B cell (primary cell): ENCODE measurements around the gene GSS. TPM values are rescaled to one million over a fixed set of nuclear protein-coding genes. Genes with fewer than 3 reads are reported as not detected.

Experiments
- ATAC-seq: fragments of 200-7000 bp; cut with Tn5 transposase; one replicate; pipeline ENCODE4 v1.10.0; 2021; ENCODE audit warnings: low read depth, mild to moderate bottlenecking, moderate number of reproducible peaks, moderate library complexity
- CTCF ChIA-PET: fragments of 350-600 bp; sonication (Branson Sonifier 250); formaldehyde crosslinking; loops from one replicate; lab custom pipeline; 2021; ENCODE audit warnings: antibody characterized with exemption, inconsistent platforms; lab: Charles Lee
- POLR2A ChIA-PET: fragments of 350-600 bp; sonication (Branson Sonifier 250); formaldehyde crosslinking; loops from one replicate; lab custom pipeline; 2021; ENCODE audit warnings: antibody characterized with exemption; lab: Charles Lee
- DNase-seq: peaks from one replicate; pipeline ENCODE4 v3.0.0; 2013
- H2AFZ ChIP-seq: 2 replicates; pipeline ENCODE4 v1.6.1; 2012; ENCODE audit warnings: mild to moderate bottlenecking, low read depth, low read length; ENCODE audit not compliant: insufficient read depth, poor library complexity, severe bottlenecking
- H3K27ac ChIP-seq, 2 donors: 1 replicate in 1 of 2; 2 replicates in 1 of 2; pipeline ENCODE4 v1.5.1; 2012 to 2013; ENCODE audit warnings: low read length in 2 of 2, mild to moderate bottlenecking in 2 of 2, moderate library complexity in 1 of 2
- H3K27me3 ChIP-seq, 4 experiments: fragments of 200-600 bp in 1 of 4; sonication (generic) in 1 of 4; replicated peaks in 1 of 4; 1 replicate in 2 of 4; 2 replicates in 2 of 4; pipeline versions ENCODE4 v1.6.1 to v1.7.0; 2013 to 2016; ENCODE audit warnings: low read length in 3 of 4, mild to moderate bottlenecking in 2 of 4, mixed read lengths in 1 of 4, moderate library complexity in 1 of 4; ENCODE audit not compliant: insufficient read depth in 4 of 4, control insufficient read depth in 3 of 4; ENCODE audit errors: control extremely low read depth in 1 of 4
- H3K36me3 ChIP-seq, 2 experiments: replicated peaks in 1 of 2; 1 replicate in 1 of 2; 2 replicates in 1 of 2; pipeline versions ENCODE4 v1.6.1 to v1.7.1; 2013; ENCODE audit warnings: low read length in 1 of 2; ENCODE audit not compliant: insufficient read depth in 2 of 2, control insufficient read depth in 1 of 2; ENCODE audit errors: control extremely low read depth in 1 of 2, extremely low read depth in 1 of 2
- H3K4me1 ChIP-seq, 2 donors: fragments of 200-600 bp in 1 of 2; sonication (generic) in 1 of 2; 1 replicate in 1 of 2; 2 replicates in 1 of 2; pipeline versions ENCODE4 v1.5.1 to v1.6.1; 2013 to 2017; ENCODE audit warnings: low read length in 2 of 2; ENCODE audit not compliant: control insufficient read depth in 2 of 2, insufficient read depth in 2 of 2
- H3K4me2 ChIP-seq: replicated peaks from 2 replicates; pipeline ENCODE3; 2012; ENCODE audit warnings: mild to moderate bottlenecking, low read depth, low read length; ENCODE audit not compliant: poor library complexity, severe bottlenecking
- H3K4me3 ChIP-seq, 5 experiments: fragments of 200-600 bp in 1 of 5; sonication (generic) in 1 of 5; 1 replicate in 3 of 5; 2 replicates in 2 of 5; pipeline versions ENCODE4 v1.5.1 to v1.7.0; 2011 to 2016; ENCODE audit warnings: low read length in 4 of 5, mild to moderate bottlenecking in 4 of 5, low read depth in 2 of 5, control low read depth in 1 of 5, moderate library complexity in 1 of 5; ENCODE audit not compliant: insufficient read depth in 1 of 5; ENCODE audit errors: control extremely low read depth in 1 of 5, extremely low read depth in 1 of 5
- H3K79me2 ChIP-seq: fragments of 200-600 bp; sonication (generic); one replicate; pipeline ENCODE4 v1.6.0; 2016; ENCODE audit warnings: low read length; ENCODE audit not compliant: control insufficient read depth, insufficient read depth
- H3K9ac ChIP-seq: fragments of 200-600 bp; sonication (generic); 2 replicates; pipeline ENCODE4 v1.6.1; 2017; ENCODE audit warnings: mild to moderate bottlenecking, low read length, moderate library complexity
- H3K9me3 ChIP-seq, 3 donors: one replicate each; pipeline versions ENCODE4 v1.6.1 to v1.7.1; 2013; ENCODE audit warnings: low read length in 2 of 3; ENCODE audit not compliant: control insufficient read depth in 2 of 3, insufficient read depth in 1 of 3; ENCODE audit errors: control extremely low read depth in 1 of 3
- H4K20me1 ChIP-seq: 2 replicates; pipeline ENCODE4 v1.6.0; 2012; ENCODE audit warnings: mild to moderate bottlenecking, low read length; ENCODE audit not compliant: insufficient read depth, control insufficient read depth, poor library complexity, severe bottlenecking
- H3K27ac Mint-ChIP-seq: one replicate; pipeline ENCODE4 v1.8.0; 2021; ENCODE audit warnings: mixed read lengths
- H3K27me3 Mint-ChIP-seq: one replicate; pipeline ENCODE4 v1.8.0; 2021; ENCODE audit warnings: mixed read lengths
- H3K4me1 Mint-ChIP-seq: one replicate; pipeline ENCODE4 v1.8.0; 2021; ENCODE audit warnings: mixed read lengths
- H3K4me3 Mint-ChIP-seq: one replicate; pipeline ENCODE4 v1.8.0; 2021; ENCODE audit warnings: mixed read lengths
- H3K9me3 Mint-ChIP-seq: one replicate; pipeline ENCODE4 v1.8.0; 2022; ENCODE audit warnings: mixed read lengths; ENCODE audit not compliant: insufficient read depth
- EZH2 ChIP-seq: IDR thresholded peaks from 2 replicates; pipeline ENCODE4 v1.6.1; 2012; ENCODE audit warnings: borderline replicate concordance, low read depth, mild to moderate bottlenecking, moderate library complexity, low read length; ENCODE audit not compliant: insufficient read depth, poor library complexity, severe bottlenecking
- WGBS: methylation state at CpG from one replicate; pipeline ENCODE4 v1.1.5; 2013; ENCODE audit warnings: missing lambda C conversion rate; ENCODE audit not compliant: insufficient coverage; 5-methylcytosine and 5-hydroxymethylcytosine counted together
- intact Hi-C: fragments of 100-400 bp; cut with micrococcal nuclease; formaldehyde crosslinking; loops from one replicate; pipeline ENCODE4 v1.10.0; 2022
- polyA plus RNA-seq: library from polyadenylated mRNA; depleted of rRNA; stranded (reverse); fragments of >200 nt; gene quantifications from 2 replicates; pipeline ENCODE4 v1.2.3, GENCODE V29; 2012
- total RNA-seq, 2 donors: library from RNA; stranded (reverse); fragments of 120-200 nt in 1 of 2; gene quantifications; 1 replicate in 1 of 2; 2 replicates in 1 of 2; pipeline versions ENCODE4 v1.2.3 to v1.2.4, GENCODE V29; 2013 to 2022
- TF ChIP-seq, protein P1 (sequence below): fragments of 200-600 bp; IDR thresholded peaks from one replicate; pipeline ENCODE4 v1.8.0; 2022; ENCODE audit warnings: antibody characterized with exemption, mild to moderate bottlenecking

Gene GSS
- total and polyA plus RNA-seq, 2 donors (not counting 1 experiment from before 2014, with no cell fraction given): 22.5 to 28.6 TPM

DNA sequence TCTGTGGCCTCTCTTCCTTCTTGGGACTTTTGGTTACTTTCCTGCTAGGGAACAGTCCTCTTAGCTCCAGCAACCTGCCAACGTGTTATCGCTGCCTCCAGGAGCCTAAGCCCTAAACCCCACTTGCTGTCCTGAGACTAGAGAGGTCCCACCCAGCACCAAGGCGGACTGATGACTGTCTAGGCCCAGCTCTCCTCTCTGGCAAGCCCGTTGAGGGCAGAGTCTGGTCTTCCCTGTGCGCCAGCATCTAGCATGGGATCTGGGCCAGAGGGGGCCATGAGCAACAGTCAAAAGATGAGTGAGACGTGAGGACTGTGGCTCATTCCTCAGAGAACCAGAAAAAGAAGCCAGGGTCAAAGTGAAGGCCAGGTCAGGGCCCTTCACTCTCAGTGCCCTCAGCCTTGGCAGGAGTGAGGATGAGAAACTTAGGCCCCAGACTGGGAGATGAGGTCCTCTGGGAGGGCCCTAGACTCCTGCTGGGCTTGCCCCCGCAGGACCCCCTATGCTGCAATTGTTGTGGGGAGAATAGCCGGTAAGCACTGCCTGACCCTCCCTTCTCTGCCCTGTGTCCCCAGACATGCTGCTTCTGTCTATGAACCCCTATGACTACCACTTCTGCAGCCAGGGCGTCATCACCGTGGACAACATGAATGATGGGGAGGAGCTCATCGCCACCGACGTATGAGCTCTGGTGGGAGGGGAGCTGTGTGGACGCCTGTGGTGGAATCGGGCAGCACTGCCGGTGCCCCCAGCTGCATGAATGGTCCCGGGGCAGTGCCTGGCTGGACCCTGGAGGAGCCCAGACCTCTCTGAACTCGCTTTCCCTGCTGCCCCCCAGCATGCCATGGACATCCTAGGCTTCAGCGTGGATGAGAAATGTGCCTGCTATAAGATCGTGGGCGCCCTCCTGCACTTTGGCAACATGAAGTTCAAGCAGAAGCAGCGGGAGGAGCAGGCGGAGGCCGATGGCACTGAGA, 31.0 kb upstream of the GSS start:
- H3K9me3 Mint-ChIP-seq: no peaks in the 10 kb centered on the region
- H3K4me2 ChIP-seq: no peak overlapping the region
- H3K9ac ChIP-seq: no peak overlapping the region
- no peak overlapping the region for H2AFZ ChIP-seq
- POLR2A ChIA-PET: no interaction called here
- no peaks in the 10 kb centered on the region for H3K36me3 ChIP-seq
- no peaks in the 10 kb centered on the region for H3K4me1 ChIP-seq
- TF ChIP-seq EZH2: no peak
- TF ChIP-seq, protein P1, sequence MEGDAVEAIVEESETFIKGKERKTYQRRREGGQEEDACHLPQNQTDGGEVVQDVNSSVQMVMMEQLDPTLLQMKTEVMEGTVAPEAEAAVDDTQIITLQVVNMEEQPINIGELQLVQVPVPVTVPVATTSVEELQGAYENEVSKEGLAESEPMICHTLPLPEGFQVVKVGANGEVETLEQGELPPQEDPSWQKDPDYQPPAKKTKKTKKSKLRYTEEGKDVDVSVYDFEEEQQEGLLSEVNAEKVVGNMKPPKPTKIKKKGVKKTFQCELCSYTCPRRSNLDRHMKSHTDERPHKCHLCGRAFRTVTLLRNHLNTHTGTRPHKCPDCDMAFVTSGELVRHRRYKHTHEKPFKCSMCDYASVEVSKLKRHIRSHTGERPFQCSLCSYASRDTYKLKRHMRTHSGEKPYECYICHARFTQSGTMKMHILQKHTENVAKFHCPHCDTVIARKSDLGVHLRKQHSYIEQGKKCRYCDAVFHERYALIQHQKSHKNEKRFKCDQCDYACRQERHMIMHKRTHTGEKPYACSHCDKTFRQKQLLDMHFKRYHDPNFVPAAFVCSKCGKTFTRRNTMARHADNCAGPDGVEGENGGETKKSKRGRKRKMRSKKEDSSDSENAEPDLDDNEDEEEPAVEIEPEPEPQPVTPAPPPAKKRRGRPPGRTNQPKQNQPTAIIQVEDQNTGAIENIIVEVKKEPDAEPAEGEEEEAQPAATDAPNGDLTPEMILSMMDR: no peak
- WGBS: 86% methylated on average over 22 of the region's 24 CpGs
- ATAC-seq (no peak), DNase-seq (no peak)
- no peak overlapping the region for H3K4me3 ChIP-seq
- H3K4me3 Mint-ChIP-seq: no peak overlapping the region
- peaks cover 22% of the 10 kb centered on the region for H3K27me3 Mint-ChIP-seq
- H4K20me1 ChIP-seq: no peaks in the 10 kb centered on the region
- H3K27ac ChIP-seq: no peak overlapping the region
- CTCF ChIA-PET: no interaction called here
- intact Hi-C loops: no loop called here
- H3K4me1 Mint-ChIP-seq: no peaks in the 10 kb centered on the region
- no peaks in the 10 kb centered on the region for H3K9me3 ChIP-seq
- H3K79me2 ChIP-seq: no peaks in the 10 kb centered on the region
- peaks cover 0 to 13% (median 8%) of the 10 kb centered on the region in 4 experiments for H3K27me3 ChIP-seq
- peak overlapping the region; percentile 10 for H3K27ac Mint-ChIP-seq
